ENCODE measurements around the gene UBXN2A.
"Not testable (repeated sequence)": the region's sequence is repeated elsewhere in the genome, so short reads cannot be mapped to it uniquely, and the experiment has no call there.

The UBXN2A gene

GRCh38 chr2:24012521-24013188 is 72.4 kb downstream of the UBXN2A start:
- no peak for DNase-seq (ENCODE audit: low read depth)

GRCh38 chr2:24014902-24015301 is 74.6 kb downstream of the UBXN2A start:
- DNase-seq (ENCODE audit: low read depth), result not testable (repeated sequence)

GRCh38 chr2:24015562-24016375 is 75.5 kb downstream of the UBXN2A start:
- DNase-seq (ENCODE audit: low read depth), result no peak

GRCh38 chr2:24016376-24016761 is 76.1 kb downstream of the UBXN2A start:
- no peak for DNase-seq (ENCODE audit: low read depth)

GRCh38 chr2:24016853-24017703 is 76.8 kb downstream of the UBXN2A start:
- no peak for DNase-seq (ENCODE audit: low read depth)

GRCh38 chr2:24017711-24018110 is 77.4 kb downstream of the UBXN2A start:
- no peak for DNase-seq (ENCODE audit: low read depth)

GRCh38 chr2:24018241-24018640 is 78.0 kb downstream of the UBXN2A start:
- DNase-seq (ENCODE audit: low read depth), result no peak

- no peak for DNase-seq (ENCODE audit: low read depth)
Measured at GRCh38 chr2:24019729-24020128, 79.5 kb downstream of the UBXN2A start.

- no peak for DNase-seq (ENCODE audit: low read depth)
Measured at GRCh38 chr2:24020244-24020643, 80.0 kb downstream of the UBXN2A start.

- DNase-seq (ENCODE audit: low read depth), result no peak
Measured at GRCh38 chr2:24021122-24021998, 81.1 kb downstream of the UBXN2A start.

GRCh38 chr2:24022324-24022974 is 82.2 kb downstream of the UBXN2A start:
- DNase-seq (ENCODE audit: low read depth), result no peak

- DNase-seq (ENCODE audit: low read depth), result no peak
Measured at GRCh38 chr2:24022975-24023575, 82.8 kb downstream of the UBXN2A start.

- DNase-seq (ENCODE audit: low read depth), result no peak
Measured at GRCh38 chr2:24024018-24024417, 83.8 kb downstream of the UBXN2A start.

- no peak for DNase-seq (ENCODE audit: low read depth)
Measured at GRCh38 chr2:24024996-24025663, 84.9 kb downstream of the UBXN2A start.

- DNase-seq (ENCODE audit: low read depth), result no peak
Measured at GRCh38 chr2:24026233-24026632, 86.0 kb downstream of the UBXN2A start.

GRCh38 chr2:24038786-24039499 is 98.7 kb downstream of the UBXN2A start:
- no peak for DNase-seq (ENCODE audit: low read depth)

- no peak for DNase-seq (ENCODE audit: low read depth)
Measured at GRCh38 chr2:24040511-24040910, 100.2 kb downstream of the UBXN2A start.

GRCh38 chr2:24043133-24043532 is 102.9 kb downstream of the UBXN2A start:
- DNase-seq (ENCODE audit: low read depth), result not testable (repeated sequence)
